PC-9 (cell line): ENCODE results near the gene PTTG1IP2.

Experiments used
- CTCF ChIP-seq: fragments of 200-600 bp; sonication (generic); conservative IDR thresholded peaks from 2 replicates; pipeline ENCODE4 v1.6.1; 2017; ENCODE audit warnings: mixed run types, antibody characterized with exemption, mild to moderate bottlenecking, moderate library complexity
- EZH2 ChIP-seq: fragments of 200-600 bp; sonication (generic); IDR thresholded peaks from 2 replicates; pipeline ENCODE4 v1.8.0; 2017; ENCODE audit warnings: antibody characterized with exemption, low read depth

GRCh38 chr7:90465816-90466215, 3.6 kb upstream of the PTTG1IP2 start:
- TF ChIP-seq CTCF (no peak), EZH2 (no peak)
